Vagina (tissue), 2 donors: ENCODE measurements around the gene CKAP4. TPM values are rescaled to one million over a fixed set of nuclear protein-coding genes. Genes with fewer than 3 reads are reported as not detected.

ENCODE experiments used
- DNase-seq, 2 donors: peaks; one replicate each; pipeline ENCODE4 v3.0.0-alpha.2; 2017; ENCODE audit errors: extremely low spot score in 2 of 2
- H3K27ac ChIP-seq: fragments of 200-600 bp; sonication (generic); one replicate; pipeline ENCODE4 v1.5.1; 2019
- H3K27me3 ChIP-seq: fragments of 200-600 bp; sonication (generic); one replicate; pipeline ENCODE4 v1.5.1; 2019
- H3K36me3 ChIP-seq, 2 donors: fragments of 200-600 bp; sonication (generic); one replicate each; pipeline ENCODE4 v1.5.1; 2017 to 2019
- H3K4me1 ChIP-seq: fragments of 200-600 bp; sonication (generic); one replicate; pipeline ENCODE4 v1.5.1; 2019
- H3K4me3 ChIP-seq, 2 donors: fragments of 200-600 bp; sonication (generic); 1 replicate in 1 of 2; 2 replicates in 1 of 2; pipeline ENCODE4 v1.5.1; 2016 to 2019
- H3K9me3 ChIP-seq: fragments of 200-600 bp; sonication (generic); one replicate; pipeline ENCODE4 v1.5.1; 2019
- POLR2A ChIP-seq, 2 donors: fragments of 450-650 bp; IDR thresholded peaks; one replicate each; pipeline ENCODE4 v1.6.1; 2017; ENCODE audit warnings: antibody characterized with exemption in 2 of 2, mild to moderate bottlenecking in 2 of 2, moderate library complexity in 2 of 2
- POLR2AphosphoS5 ChIP-seq, 2 donors: sonication (generic); formaldehyde crosslinking; IDR thresholded peaks; one replicate each; pipeline ENCODE4 v1.9.0; 2017; ENCODE audit warnings: antibody characterized with exemption in 2 of 2, mild to moderate bottlenecking in 2 of 2, low read depth in 1 of 2; ENCODE audit not compliant: insufficient read depth in 1 of 2
- intact Hi-C: fragments of 100-400 bp; cut with DNase I; formaldehyde crosslinking; loops from one replicate; pipeline ENCODE4 v1.15.1; 2023
- total RNA-seq: library from RNA; depleted of rRNA; stranded (reverse); fragments of >200 nt; gene quantifications from one replicate; pipeline ENCODE4 v1.2.3, GENCODE V29; 2016
- TF ChIP-seq, protein P1 (sequence below), 3 experiments: fragments of 450-650 bp in 2 of 3; fragments of 200-600 bp in 1 of 3; sonication (generic) in 1 of 3; IDR thresholded peaks; one replicate each; pipeline ENCODE4 v1.5.1; 2017 to 2019; ENCODE audit warnings: antibody characterized with exemption in 3 of 3, mild to moderate bottlenecking in 2 of 3, moderate library complexity in 2 of 3

Gene CKAP4
- total RNA-seq, 1 donor from 2014 or later: 42.5 TPM

DNA sequence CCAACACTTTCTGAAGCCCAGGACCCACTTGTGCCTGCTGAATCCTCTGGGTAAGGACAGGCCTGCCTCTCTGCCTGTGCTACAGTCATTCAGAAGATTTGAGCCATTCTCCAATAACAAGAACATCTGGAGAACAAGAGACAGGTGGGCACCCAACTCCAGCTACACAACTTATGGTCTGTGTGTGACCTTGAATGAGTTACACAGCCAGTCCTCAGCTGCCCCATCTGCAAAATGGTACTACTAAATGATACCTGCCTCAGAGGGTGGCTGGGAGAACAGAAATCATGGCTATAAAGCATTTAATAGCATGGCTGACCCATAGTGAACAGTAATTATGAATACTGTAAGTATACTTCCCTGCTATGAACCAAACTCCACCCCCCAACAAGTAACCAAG, 4.2 kb downstream of the CKAP4 start:
- Histone ChIP-seq H3K27me3 (no peaks in the 10 kb centered on the region), H3K36me3 (peaks cover 0 to 18% of the 10 kb centered on the region in 2 donors), H3K27ac (no peak overlapping the region), H3K4me3 (no peak overlapping the region), H3K9me3 (no peaks in the 10 kb centered on the region), H3K4me1 (peaks cover 40% of the 10 kb centered on the region)
- TF ChIP-seq, protein P1, sequence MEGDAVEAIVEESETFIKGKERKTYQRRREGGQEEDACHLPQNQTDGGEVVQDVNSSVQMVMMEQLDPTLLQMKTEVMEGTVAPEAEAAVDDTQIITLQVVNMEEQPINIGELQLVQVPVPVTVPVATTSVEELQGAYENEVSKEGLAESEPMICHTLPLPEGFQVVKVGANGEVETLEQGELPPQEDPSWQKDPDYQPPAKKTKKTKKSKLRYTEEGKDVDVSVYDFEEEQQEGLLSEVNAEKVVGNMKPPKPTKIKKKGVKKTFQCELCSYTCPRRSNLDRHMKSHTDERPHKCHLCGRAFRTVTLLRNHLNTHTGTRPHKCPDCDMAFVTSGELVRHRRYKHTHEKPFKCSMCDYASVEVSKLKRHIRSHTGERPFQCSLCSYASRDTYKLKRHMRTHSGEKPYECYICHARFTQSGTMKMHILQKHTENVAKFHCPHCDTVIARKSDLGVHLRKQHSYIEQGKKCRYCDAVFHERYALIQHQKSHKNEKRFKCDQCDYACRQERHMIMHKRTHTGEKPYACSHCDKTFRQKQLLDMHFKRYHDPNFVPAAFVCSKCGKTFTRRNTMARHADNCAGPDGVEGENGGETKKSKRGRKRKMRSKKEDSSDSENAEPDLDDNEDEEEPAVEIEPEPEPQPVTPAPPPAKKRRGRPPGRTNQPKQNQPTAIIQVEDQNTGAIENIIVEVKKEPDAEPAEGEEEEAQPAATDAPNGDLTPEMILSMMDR (IDR thresholded peaks at IDR 0.05): no peak
- TF ChIP-seq POLR2A (IDR thresholded peaks at IDR 0.05): no peak
- no peak for TF ChIP-seq POLR2AphosphoS5 (IDR thresholded peaks at IDR 0.05; ENCODE audit: insufficient read depth in 1 of 2, low read depth in 1 of 2)
- intact Hi-C loops: no loop called here
- DNase-seq: peak; percentile 49 to 56

DNA sequence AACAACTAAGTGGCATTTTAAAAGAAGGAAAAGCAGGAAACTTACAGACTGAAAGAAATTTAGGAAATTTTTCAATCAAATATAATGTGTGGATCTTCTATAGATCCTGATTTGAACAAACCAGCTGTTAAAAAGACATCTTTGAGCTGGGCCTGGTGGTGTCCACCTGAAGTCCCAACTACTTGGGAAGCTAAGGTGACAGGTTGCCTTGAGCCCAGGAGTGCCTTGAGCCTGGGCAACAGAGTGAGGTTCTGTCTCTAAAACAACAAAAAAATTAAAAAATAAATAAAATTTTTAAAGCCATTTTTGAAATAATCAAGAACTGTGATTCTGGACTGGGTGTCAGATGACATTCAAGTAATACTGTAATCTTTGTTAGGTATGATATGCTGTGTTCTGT, 7.0 kb downstream of the CKAP4 start:
- H3K4me1 ChIP-seq: peaks cover 27% of the 10 kb centered on the region
- H3K9me3 ChIP-seq: no peaks in the 10 kb centered on the region
- peaks cover 0 to 20% of the 10 kb centered on the region in 2 donors for H3K36me3 ChIP-seq
- no peak overlapping the region for H3K4me3 ChIP-seq
- no peaks in the 10 kb centered on the region for H3K27me3 ChIP-seq
- no peak overlapping the region for H3K27ac ChIP-seq
- DNase-seq: peak in 1 of 2 donors; percentile 20
- intact Hi-C loops: no loop called here
- TF ChIP-seq POLR2A (IDR thresholded peaks at IDR 0.05) (no peak), POLR2AphosphoS5 (IDR thresholded peaks at IDR 0.05; ENCODE audit: insufficient read depth in 1 of 2, low read depth in 1 of 2) (no peak)
- TF ChIP-seq, protein P1 (IDR thresholded peaks at IDR 0.05): no peak

DNA sequence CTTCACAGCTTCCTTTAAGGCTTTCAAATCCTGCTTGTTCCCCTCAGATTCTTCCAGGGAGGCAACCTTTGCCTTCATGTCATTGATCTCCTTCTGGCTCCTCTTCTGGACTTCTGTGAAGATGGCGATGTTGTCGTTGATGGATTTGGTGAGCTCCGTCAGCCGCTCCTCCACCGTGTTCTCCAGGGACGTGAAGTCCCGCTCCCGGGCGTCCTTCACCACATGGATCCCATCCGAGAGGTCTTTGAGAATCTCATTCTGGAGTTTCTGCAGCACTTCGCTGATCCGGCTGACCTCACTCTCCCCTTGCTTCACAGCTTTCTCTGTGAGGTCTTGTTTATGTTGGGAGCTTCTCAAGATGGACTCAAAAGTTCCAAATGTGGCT, 7.9 kb downstream of the CKAP4 start:
- Histone ChIP-seq H3K27me3 (no peaks in the 10 kb centered on the region), H3K4me3 (no peak overlapping the region), H3K9me3 (no peaks in the 10 kb centered on the region), H3K36me3 (peaks cover 0 to 20% of the 10 kb centered on the region in 2 donors), H3K27ac (no peak overlapping the region), H3K4me1 (peaks cover 19% of the 10 kb centered on the region)
- TF ChIP-seq POLR2A (IDR thresholded peaks at IDR 0.05) (no peak), POLR2AphosphoS5 (IDR thresholded peaks at IDR 0.05; ENCODE audit: insufficient read depth in 1 of 2, low read depth in 1 of 2) (no peak)
- TF ChIP-seq, protein P1 (IDR thresholded peaks at IDR 0.05): no peak
- DNase-seq: peak in 1 of 2 donors; percentile 76
- intact Hi-C loops: loop anchor here (10.0 kb wide), 1 partner anchor 45 kb away; no protein-coding TSS in a partner anchor

DNA sequence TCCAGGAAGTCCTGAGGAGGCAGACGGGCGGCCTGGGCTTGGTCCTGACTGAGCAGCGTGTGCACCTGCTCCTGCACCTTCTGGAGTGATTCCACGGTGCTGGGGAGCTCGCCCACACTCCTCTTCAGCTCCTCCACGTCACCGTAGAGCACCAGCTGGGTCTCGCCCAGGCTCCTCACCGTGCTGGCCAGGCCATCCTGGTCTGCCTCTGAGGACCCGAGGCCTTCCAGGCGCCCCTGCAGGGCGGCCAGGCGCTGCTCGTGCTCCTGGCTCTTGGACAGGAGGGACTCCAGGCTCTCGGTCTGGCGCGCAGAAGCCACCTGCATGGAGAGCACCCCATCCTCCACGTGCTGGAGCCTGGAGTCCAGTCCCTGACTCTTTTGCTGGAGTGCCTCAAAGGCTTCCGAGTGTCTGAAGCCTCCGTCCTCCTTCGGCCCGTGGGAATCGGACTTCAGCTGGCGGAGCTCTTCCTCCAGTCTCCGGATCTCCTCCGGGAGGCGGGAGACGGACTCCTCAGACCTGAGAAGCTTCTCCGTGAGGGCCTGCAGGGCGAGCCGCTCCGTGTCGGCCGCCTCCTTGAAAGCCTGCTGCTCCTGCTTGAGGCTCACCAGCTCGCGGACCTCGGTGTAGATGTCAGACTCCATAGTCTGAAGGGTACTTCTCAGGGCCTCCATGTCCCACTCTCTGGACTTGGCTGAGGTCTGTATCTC, 8.4 kb downstream of the CKAP4 start:
- H3K4me1 ChIP-seq: peaks cover 13% of the 10 kb centered on the region
- H3K9me3 ChIP-seq: no peaks in the 10 kb centered on the region
- no peak overlapping the region for H3K27ac ChIP-seq
- H3K27me3 ChIP-seq: no peaks in the 10 kb centered on the region
- intact Hi-C loops: loop anchor here (10.0 kb wide), 1 partner anchor 45 kb away; no protein-coding TSS in a partner anchor
- peak in 1 of 2 donors; percentile 75 for DNase-seq
- TF ChIP-seq, protein P1 (IDR thresholded peaks at IDR 0.05): no peak
- no peak for TF ChIP-seq POLR2A (IDR thresholded peaks at IDR 0.05)
- no peak for TF ChIP-seq POLR2AphosphoS5 (IDR thresholded peaks at IDR 0.05; ENCODE audit: insufficient read depth in 1 of 2, low read depth in 1 of 2)
- peaks cover 0 to 20% of the 10 kb centered on the region in 2 donors for H3K36me3 ChIP-seq
- no peak overlapping the region for H3K4me3 ChIP-seq

DNA sequence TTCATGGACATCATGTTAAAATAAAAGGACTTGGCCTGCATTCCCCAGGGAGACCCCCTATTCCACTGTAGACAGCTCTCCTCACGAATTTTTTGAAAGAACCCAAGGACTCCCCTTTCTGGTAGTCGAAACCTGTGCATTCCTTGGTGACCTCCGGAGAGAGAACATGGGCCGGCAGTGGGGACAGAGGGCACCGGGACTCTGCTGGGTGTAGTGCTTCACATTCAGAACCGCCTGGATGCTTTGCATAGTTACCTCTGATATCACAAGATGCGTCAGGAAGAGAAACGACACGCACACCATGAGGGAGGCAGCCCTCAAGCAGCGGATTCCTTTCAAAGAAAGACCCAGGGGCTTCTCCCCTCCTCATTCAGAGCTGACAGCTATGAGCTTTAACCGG, 9.7 kb downstream of the CKAP4 start:
- peak in 1 of 2 donors; percentile 72 for DNase-seq

More for the DNA sequence above, 9.7 kb downstream of the CKAP4 start:
- intact Hi-C loops: loop anchor here (10.0 kb wide), 1 partner anchor 47 kb away; no protein-coding TSS in a partner anchor
- no peak for TF ChIP-seq POLR2A (IDR thresholded peaks at IDR 0.05)
- TF ChIP-seq, protein P1 (IDR thresholded peaks at IDR 0.05): no peak
- TF ChIP-seq POLR2AphosphoS5 (IDR thresholded peaks at IDR 0.05; ENCODE audit: insufficient read depth in 1 of 2, low read depth in 1 of 2): no peak
- Histone ChIP-seq H3K27me3 (no peaks in the 10 kb centered on the region), H3K9me3 (no peaks in the 10 kb centered on the region), H3K4me1 (peaks cover under 1% of the 10 kb centered on the region), H3K27ac (no peak overlapping the region), H3K36me3 (peaks cover 0 to 20% of the 10 kb centered on the region in 2 donors), H3K4me3 (no peak overlapping the region)
